Measurements from ENCODE around the gene NDUFC1. TPM values are rescaled to one million over a fixed set of nuclear protein-coding genes. Genes with fewer than 3 reads are reported as not detected.
"Not testable (repeated sequence)": the region's sequence is repeated elsewhere in the genome, so short reads cannot be mapped to it uniquely, and the experiment has no call there.

NDUFC1 gene
- total RNA-seq (2014; rRNA removed; shearing (Covaris generic)) = 155 and 206 TPM in 2 replicates

DNA sequence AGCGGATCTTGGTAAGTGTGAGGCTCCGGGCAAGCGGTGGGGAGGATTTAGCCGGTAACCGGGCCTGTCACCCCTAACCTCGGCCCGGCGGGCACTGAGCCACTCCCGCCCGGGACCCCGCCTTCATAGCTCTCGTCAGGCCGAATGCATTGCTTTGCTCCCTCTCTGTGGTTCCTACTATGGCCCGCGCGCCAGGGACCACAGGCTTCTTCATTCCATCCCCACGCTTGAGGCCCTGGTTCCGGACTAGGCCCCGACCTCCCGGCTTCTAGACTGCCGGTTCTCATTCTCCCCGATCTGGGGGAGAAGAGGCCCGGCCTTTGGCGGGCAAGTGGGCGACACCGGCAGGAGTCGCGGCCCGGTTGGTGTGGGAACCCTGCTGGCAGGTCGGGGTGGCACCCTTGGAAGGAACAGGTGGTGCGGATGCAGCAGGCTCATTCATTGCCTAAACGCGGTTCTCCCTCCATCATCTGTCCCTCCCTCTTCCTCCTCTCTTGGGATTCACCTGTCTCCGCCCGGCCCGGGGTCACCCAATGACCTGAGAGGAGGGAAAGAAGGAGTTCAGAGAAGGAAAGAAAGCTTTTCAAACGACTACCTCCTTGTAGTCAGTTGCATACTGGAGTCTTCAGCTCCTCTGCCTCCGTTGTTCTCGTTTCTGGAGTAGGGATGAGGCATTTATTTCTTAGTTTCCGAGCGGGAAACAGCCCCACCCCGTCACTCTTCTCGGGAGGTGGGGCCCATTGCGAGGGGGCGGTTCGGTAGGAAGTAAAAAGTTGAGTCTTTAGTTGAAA lies at the start of gene NDUFC1:
Gene NDUFC1, minus strand, starts transcription at position 657 of the 791 bp plus-strand sequence. CDS start 6,679 bp downstream, outside the sequence.
- peak; percentile 40 for DNase-seq (ENCODE audit: low spot score)
- in situ Hi-C loops (cut with HindIII; ENCODE audit: low sequenced_read_pairs) = no loop called here

DNA sequence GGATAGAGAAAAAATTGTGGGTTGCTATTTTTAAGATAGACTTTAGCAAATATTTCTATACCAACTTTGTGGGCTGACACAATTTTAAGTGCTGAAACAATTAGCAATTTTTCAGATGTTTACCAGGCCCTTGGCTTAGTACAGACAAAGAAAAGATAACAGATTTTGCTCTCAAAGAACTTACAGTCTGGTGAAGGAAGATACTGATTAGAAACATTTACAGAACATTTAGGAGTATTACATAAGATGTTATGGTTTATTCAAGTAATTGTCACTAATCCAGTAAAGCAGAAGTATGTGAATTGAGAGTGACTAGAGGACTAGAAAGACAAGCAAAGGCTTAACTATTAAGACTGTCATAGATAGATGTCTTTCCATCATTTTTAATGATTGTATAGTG lies 35.3 kb upstream of the NDUFC1 start:
- in situ Hi-C loops (cut with HindIII; ENCODE audit: low sequenced_read_pairs) = no loop called here

DNA sequence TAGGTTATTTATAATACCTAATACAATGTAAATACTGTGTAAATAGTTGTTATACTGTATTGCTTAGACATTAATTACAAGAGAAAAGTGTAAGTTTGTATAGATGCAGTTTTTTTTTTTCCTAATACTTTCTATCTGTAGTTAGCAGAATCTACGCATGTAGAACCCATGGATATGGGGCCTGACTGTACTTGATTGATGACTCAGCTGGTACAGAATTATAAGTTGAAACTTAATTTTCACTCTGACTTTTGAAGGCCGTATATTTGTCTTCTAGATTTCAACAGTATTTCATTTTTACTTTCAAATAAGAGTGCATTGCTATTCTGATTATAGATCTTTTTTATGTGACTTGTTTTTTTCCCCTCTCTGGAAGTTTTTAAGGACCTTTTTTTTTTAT lies 30.8 kb upstream of the NDUFC1 start:
- DNase-seq (ENCODE audit: low spot score) = no peak
- in situ Hi-C loops (cut with HindIII; ENCODE audit: low sequenced_read_pairs) = no loop called here

More for the DNA sequence above, 35.3 kb upstream of the NDUFC1 start:
- DNase-seq (ENCODE audit: low spot score) = no peak

DNA sequence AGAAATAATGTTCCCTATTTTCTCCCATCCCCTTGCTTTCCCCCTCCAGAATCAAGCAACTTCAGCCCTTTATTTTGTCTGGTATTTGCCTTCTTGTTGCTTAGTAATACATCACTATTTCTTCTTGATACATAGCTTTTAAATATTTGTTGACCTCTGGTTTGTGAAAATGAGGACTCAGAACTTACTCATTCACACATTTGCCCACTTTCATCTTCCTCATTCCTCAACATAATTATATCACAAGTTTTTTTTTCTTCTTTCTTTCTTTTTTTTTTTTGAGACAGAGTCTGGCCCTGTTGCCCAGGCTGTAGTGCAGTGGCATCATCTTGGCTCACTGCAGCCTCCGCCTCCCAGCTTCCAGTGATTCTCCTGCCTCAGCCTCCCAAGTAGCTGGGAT lies 28.9 kb upstream of the NDUFC1 start:
- in situ Hi-C loops (cut with HindIII; ENCODE audit: low sequenced_read_pairs) = no loop called here
- DNase-seq (ENCODE audit: low spot score) = no peak

DNA sequence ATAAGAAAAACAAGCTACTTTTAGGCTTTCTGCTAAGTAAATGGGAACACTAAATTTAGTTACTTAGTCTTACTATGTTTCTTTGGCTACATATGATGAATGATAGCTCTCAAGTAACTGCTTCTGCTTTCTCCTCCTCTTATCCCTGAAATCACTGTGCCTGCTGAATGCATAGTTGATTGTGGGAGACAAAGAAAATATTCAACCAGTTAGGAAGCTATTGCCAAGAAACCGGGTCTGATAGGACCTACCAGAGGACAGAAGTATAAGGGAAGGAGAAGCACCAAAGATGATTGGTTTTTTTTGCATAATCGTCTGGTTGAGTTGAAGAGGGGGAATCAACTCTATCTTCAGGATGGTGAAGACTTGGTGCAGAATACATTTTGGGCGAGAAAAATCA lies 28.0 kb upstream of the NDUFC1 start:
- in situ Hi-C loops (cut with HindIII; ENCODE audit: low sequenced_read_pairs) = no loop called here
- DNase-seq (ENCODE audit: low spot score) = no peak

DNA sequence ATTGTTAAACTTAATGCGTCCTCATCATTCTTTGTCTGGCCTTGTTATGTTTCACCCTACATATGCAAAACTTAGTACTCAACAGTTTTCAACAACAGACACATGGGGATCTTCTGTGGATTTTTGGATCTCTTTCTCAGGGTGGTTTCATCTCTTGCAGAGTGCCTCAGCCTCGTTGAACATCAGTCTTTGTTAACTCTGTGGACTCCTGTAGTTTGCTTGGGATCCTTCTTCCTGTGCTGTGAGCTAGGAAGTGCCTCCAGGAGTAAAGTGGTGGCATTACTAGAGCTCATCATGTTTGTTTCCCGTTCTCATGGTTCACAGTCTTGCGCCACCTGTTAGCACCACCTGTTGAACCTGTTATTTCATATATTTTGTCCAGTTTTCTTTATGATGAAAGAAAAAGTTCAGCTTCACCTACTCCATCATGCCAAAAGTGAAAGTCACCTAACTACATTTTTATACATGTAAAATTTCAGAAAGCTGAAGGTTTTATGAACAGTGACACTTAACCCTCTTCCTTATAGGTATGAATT lies 27.5 kb upstream of the NDUFC1 start:
- DNase-seq (ENCODE audit: low spot score) = no peak
- in situ Hi-C loops (cut with HindIII; ENCODE audit: low sequenced_read_pairs) = no loop called here

DNA sequence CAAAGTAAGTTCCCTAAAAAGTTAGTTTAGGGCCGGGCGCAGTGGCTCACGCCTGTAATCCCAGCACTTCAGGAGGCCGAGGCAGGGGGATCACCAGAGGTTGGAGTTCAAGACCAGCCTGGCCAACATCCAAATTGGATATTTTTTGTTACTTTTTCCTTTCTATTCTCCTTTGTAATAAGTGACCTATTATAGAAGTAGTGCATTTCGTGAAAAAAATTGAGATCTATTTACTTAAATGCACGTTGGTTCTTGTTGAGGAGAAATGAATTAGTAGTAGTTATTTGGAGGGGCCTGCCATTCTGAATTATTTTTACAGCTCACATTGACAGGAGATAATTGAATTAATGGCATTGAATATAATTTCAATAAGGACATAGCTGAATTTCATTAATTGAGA lies 22.3 kb upstream of the NDUFC1 start:
- in situ Hi-C loops (cut with HindIII; ENCODE audit: low sequenced_read_pairs) = no loop called here
- no peak for DNase-seq (ENCODE audit: low spot score)

DNA sequence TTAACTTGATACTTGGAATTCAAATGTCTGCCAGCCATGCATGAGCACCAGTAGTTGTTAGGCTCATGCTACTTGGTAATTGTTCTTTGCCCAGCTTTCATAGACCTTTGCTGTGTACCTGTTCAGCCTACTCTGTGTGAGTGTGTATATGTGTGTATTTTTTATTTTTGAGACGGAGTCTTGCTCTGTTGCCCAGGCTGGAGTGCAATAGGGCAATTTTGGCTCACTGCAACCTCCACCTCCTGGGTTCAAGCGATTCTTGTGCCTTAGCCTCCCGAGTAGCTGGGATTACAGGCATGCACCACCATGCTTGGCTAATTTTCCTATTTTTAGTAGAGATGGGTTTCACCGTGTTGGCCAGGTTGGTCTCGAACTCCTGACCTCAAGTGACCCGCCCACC lies 20.3 kb upstream of the NDUFC1 start:
- in situ Hi-C loops (cut with HindIII; ENCODE audit: low sequenced_read_pairs); DNase-seq (ENCODE audit: low spot score): not testable (repeated sequence)

DNA sequence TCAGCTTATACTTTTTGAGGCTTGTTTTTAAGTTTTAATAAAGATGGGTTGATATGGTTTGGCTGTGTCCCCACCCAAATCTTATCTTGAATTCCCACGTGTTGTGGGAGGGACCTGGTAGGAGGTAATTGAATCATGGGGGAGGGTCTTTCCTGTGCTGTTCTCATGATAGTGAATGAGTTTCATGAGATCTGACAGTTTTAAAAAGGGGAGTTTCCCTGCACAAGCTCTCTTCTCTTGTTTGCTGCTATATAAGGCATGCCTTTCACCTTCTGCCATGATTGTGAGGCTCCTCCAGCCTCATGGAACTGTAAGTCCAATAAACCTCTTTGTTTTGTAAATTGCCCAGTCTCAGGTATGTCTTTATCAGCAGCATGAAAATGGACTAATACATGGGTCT lies 19.8 kb upstream of the NDUFC1 start:
- in situ Hi-C loops (cut with HindIII; ENCODE audit: low sequenced_read_pairs); DNase-seq (ENCODE audit: low spot score): not testable (repeated sequence)

DNA sequence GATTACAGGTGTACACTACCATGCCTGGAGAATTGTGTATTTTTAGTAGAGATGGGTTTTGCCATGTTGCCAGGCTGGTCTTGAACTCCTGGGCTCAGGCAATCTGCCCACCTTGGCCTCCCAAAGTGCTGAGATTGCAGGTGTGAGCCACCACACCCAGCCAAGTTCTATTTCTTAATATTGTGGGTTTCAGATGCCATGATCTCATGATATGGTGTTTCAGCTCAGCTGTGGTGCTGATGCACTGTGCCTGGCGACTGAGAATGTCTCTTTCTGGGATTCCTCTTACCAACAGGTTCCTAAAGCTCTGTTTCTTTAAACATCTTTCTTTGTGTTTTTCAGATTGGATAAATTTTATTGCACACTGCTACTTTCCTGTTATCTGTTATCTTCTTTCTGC lies 17.3 kb upstream of the NDUFC1 start:
- in situ Hi-C loops (cut with HindIII; ENCODE audit: low sequenced_read_pairs) = no loop called here
- no peak for DNase-seq (ENCODE audit: low spot score)

DNA sequence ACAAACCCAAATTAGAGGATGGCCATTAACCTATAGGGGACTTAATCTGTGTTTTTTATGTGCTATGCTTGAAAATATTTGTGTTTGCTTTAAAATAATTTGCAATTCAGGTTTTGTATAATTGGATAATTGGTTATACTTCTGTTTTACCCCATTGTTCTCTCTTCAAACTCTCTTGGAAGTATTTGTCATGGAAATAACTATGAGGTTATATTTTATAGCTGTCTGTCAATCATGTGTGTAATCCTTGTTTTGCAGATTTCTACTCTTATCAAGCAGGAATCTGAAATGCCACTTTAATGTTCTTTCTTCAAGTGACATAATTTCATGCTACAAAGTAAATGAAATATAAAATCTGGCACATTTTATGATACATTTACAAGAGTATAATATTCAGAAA lies 15.4 kb upstream of the NDUFC1 start:
- in situ Hi-C loops (cut with HindIII; ENCODE audit: low sequenced_read_pairs) = no loop called here
- no peak for DNase-seq (ENCODE audit: low spot score)

DNA sequence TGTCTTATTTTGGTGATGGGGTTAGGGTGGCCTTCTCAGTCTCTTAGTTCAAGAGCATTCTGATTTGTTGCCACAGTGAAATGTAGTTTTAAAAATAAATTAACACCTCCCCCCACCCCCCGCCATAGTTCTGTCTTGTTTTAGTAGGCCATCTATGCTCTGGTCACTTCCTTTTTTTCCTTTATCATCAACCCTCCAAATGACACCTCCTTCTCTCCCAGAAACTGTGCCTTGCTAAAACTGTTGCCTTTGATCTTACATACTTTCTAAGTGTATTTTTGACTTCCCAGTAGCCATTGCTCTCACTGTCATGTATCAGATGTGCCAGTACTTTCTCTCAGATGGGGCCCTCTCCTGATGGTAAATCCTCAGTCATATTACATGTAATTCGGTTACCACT lies 14.5 kb upstream of the NDUFC1 start:
- in situ Hi-C loops (cut with HindIII; ENCODE audit: low sequenced_read_pairs) = no loop called here
- no peak for DNase-seq (ENCODE audit: low spot score)

DNA sequence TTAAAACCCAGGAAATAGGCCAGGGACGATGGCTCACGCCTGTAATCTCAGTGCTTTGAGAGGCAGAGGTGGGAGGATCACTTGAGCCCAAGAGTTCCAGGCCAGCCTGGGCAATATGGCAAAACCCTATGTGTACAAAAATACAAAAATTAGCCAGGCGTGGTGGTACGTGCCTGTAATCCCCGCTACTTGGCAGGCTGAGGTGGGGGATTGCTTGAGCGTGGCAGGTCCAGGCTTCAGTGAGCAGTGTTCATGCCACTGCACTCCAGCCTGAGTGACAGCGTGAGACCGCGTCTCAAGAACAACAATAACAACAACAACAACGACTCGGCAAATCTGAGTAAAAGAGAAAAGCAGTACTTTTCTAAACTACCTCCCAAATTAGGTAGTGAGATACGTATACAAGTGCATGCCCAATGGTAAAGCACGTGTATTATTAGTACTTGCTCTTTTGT lies 13.0 kb upstream of the NDUFC1 start:
- DNase-seq (ENCODE audit: low spot score) = no peak
- in situ Hi-C loops (cut with HindIII; ENCODE audit: low sequenced_read_pairs) = no loop called here

DNA sequence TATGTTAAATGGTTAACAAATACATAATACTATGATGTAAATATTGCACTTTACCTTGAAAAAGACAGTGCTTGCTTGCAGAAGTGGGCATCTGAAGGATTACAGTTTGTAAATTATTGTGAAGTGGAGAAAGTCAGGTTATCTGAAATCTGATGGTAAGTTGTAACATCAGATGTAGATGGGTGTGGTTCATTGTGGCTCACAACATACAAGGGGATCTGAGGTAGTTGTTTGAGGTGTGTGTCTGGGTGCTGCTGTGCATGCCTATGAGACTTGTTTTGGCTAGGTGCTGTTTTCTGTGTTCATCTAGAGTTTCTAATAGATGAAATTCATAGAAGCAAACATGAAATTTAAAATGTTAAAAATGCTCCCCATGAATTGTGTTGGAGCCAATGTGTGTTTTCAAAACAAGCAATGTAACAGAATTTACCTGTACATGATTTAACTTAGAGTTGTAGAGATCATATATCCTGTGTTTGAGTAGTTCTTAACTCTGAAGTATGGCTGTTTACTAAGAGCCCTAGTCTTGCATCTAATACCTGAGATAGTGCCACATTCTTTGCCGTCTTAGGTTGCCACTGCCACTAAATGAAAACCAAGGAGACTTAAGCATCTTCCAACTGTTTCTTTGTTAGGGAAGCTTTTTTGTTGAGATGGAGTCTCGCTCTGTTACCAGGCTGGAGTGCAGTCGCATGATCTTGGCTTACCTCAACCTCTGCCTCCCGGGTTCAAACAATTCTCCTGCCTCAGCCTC lies 11.9 kb upstream of the NDUFC1 start:
- no peak for DNase-seq (ENCODE audit: low spot score)
- in situ Hi-C loops (cut with HindIII; ENCODE audit: low sequenced_read_pairs) = no loop called here

DNA sequence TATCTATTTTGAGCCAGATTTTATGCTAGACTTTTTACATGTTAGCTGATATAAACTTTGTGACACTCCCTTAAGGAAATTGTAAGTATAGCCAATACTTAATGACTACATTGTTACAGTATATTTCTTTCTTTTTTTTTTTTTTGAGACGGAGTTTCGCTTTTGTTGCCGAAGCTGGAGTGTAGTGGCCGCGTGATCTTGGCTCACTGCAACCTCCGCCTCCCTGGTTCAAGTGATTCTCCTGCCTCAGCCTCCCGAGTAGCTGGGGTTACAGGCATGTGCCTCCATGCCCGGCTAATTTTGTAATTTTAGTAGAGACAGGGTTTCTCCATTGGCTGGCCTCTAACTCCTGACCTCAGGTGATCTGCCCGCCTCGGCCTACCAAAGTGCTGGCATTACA lies 11.1 kb upstream of the NDUFC1 start:
- in situ Hi-C loops (cut with HindIII; ENCODE audit: low sequenced_read_pairs); DNase-seq (ENCODE audit: low spot score): not testable (repeated sequence)

DNA sequence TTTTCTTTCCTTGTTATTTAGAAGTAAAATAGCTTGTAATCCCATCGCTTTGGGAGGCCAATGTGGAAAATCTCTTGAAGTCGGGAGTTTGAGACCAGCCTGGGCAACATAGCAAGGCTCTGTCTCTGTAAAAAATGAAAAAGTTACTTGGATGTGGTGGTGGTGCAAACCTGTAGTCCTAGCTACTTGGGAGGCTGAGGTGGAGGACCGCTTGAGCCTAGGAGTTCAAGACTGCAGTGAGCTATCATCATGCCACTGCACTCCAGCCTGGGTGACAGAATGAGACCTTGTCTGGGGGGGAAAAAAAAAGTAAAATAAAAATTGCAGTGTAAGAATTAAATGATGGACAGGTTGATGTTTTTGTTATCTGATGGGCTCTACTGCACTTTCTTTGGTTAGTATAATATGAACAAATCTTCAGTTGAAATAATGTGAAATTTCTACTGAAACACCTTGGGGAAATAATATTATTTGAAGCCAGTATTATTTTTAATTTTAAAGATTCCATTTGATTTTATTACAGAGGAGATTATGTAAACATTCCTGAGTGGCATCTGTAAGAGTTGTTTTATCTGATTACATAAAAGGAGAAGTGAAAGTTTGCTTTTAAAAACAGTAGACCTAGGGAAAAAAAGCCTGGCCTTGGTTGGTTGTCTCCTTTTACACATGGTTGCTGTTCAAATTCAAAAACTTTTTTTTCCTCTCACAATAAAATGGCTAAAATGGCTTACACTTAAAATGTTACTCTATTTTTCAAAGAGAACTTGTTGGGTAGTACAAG lies 10.5 kb upstream of the NDUFC1 start:
- in situ Hi-C loops (cut with HindIII; ENCODE audit: low sequenced_read_pairs) = no loop called here
- DNase-seq (ENCODE audit: low spot score) = no peak

DNA sequence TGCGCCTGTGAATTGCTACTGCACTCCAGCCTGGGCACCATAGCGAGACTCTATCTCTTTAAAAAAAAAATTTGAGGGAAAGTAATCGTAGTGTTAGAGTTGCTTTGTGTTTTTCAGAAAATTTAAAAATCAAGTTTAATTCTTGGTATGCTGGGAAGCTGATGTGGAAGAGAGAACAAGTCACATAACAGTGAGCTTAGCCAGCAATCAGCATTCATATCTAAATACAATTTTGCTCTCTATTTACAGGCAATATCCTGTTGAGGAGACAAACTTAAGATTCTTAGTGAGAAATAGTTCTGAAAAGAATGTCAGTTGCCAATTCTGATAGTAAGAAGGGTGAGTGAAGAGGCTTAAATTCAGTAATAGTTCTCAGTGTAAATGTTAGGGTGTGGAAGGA lies 9.6 kb upstream of the NDUFC1 start:
- in situ Hi-C loops (cut with HindIII; ENCODE audit: low sequenced_read_pairs) = no loop called here
- DNase-seq (ENCODE audit: low spot score) = no peak

DNA sequence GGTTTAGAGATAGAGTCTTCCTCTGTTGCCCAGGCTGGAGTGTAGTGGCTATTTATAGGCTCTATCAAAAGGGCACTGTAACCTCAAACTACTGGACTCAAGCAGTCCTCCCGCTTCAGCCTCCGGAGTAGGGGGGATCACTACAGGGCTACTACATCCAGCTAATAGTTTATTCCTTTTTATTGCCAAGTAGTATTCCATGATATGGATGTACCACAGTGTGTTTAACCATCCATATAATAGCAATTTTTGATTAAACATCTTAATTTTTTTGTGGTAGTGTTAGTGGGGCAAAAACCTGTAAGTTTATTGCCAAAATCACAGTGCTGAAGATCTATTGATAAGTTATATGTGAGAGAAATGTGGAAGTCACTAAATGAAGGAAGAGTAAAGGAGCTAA lies 2.6 kb upstream of the NDUFC1 start:
- in situ Hi-C loops (cut with HindIII; ENCODE audit: low sequenced_read_pairs) = no loop called here
- no peak for DNase-seq (ENCODE audit: low spot score)

DNA sequence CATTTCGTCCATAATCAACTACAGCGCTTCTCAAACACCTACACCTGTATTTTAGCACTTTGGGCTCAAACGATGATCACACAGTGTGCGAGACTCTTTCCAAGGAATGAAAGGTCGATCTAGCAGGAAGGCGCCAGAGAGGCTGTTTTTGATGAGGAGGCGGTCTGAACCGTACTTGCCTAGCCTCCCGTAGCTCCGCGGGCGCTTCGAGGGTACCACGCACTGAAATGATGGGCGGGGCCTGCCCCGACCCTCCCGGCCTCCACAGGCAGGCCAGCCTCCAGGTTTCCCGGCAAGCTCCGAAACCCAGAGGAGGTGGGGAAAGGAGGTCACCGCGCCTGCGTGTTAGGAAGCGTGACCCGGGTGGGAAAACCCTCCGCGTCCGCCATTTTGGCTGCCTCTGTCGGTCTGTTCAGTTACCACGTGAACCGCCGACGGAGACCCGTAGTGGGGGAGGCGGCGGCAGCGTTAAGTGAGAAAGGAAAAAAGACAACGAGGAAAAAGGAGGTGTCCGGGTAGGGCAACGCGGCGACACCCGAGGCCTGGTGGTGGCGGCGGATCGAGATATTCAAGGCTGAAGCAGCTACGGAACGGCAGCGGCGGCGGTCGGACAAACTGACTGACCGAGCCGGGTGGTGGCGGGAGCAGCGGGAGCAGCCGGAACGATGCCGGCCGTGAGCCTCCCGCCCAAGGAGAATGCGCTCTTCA lies 1.0 kb downstream of the NDUFC1 start, which contains the start of gene NAA15:
Gene NAA15, plus strand, starts transcription at position 393 of the 708 bp plus-strand sequence. Its CDS starts 273 bp downstream, at position 666.
- in situ Hi-C loops (cut with HindIII; ENCODE audit: low sequenced_read_pairs) = no loop called here

More for the DNA sequence above, 1.0 kb downstream of the NDUFC1 start, which contains the start of gene NAA15:
- peak; percentile 97 for DNase-seq (ENCODE audit: low spot score)

Data from G401 (cell line).